HCT116 (cell line): ENCODE data around the gene SSR1.

ENCODE experiments used
- CTCF ChIP-seq, 3 experiments: fragments of 200-600 bp in 1 of 3; sonication (generic) in 1 of 3; IDR thresholded peaks in 2 of 3; conservative IDR thresholded peaks in 1 of 3; 2 replicates each; pipeline ENCODE4 v1.5.1; 2012 to 2017; ENCODE audit warnings: low read depth in 2 of 3, low read length in 2 of 3, antibody characterized with exemption in 1 of 3, borderline replicate concordance in 1 of 3, control low read depth in 1 of 3, mild to moderate bottlenecking in 1 of 3, mixed read lengths in 1 of 3, mixed run types in 1 of 3, moderate library complexity in 1 of 3; ENCODE audit not compliant: insufficient read depth in 1 of 3
- FOSL1 ChIP-seq: IDR thresholded peaks from 2 replicates; pipeline ENCODE4 v1.6.1; 2012; ENCODE audit warnings: low read depth
- MAX ChIP-seq: IDR thresholded peaks from 2 replicates; pipeline ENCODE4 v1.6.1; 2012
- POLR2A ChIP-seq: IDR thresholded peaks from 2 replicates; pipeline ENCODE4 v1.7.0; 2011; ENCODE audit warnings: borderline replicate concordance; ENCODE audit not compliant: insufficient read depth, insufficient read length; ENCODE audit errors: extremely low read depth
- SP1 ChIP-seq: IDR thresholded peaks from 2 replicates; pipeline ENCODE4 v1.6.1; 2012; ENCODE audit warnings: low read depth
- SRF ChIP-seq: IDR thresholded peaks from 2 replicates; pipeline ENCODE4 v1.6.1; 2012; ENCODE audit warnings: low read depth
- YY1 ChIP-seq: IDR thresholded peaks from 2 replicates; pipeline ENCODE4 v1.6.1; 2011; ENCODE audit warnings: low read length, low read depth, moderate library complexity, mild to moderate bottlenecking; ENCODE audit not compliant: insufficient replicate concordance; ENCODE audit errors: extremely low read depth
- ZNF274 ChIP-seq: fragments of 200-500 bp; sonication (Bioruptor generic); IDR thresholded peaks from 2 replicates; pipeline ENCODE4 v1.6.1; 2014; ENCODE audit warnings: mild to moderate bottlenecking, low read depth, low read length, inconsistent platforms

- TF ChIP-seq CTCF (IDR thresholded peaks at IDR 0.05 in 2 of 3, conservative IDR thresholded peaks at IDR 0.05 in 1 of 3; ENCODE audit: borderline replicate concordance in 1 of 3, insufficient read depth in 1 of 3, low read depth in 2 of 3, low read length in 2 of 3), result peak; percentile 74 to 85 (median 82)
- peak; percentile 96 for TF ChIP-seq MAX
- TF ChIP-seq SP1, result no peak
- no peak for TF ChIP-seq POLR2A
- no peak for TF ChIP-seq YY1
- TF ChIP-seq SRF, result no peak
- no peak for TF ChIP-seq FOSL1
- TF ChIP-seq ZNF274, result no peak
These were observed 74.0 kb downstream of the SSR1 start for GRCh38 chr6:7238900-7239589.
